SU-DHL-6 (cell line): Measurements from ENCODE around the gene SUGCT.

Experiments used
- H2AFZ ChIP-seq: fragments of 200-600 bp; sonication (generic); 2 replicates; pipeline ENCODE4 v1.6.1; 2014; ENCODE audit warnings: low read depth, mild to moderate bottlenecking, moderate library complexity, mixed read lengths, antibody characterized with exemption, low read length; ENCODE audit not compliant: severe bottlenecking
- H3F3A ChIP-seq: fragments of 200-600 bp; shearing (Covaris generic); 2 replicates; pipeline ENCODE4 v1.6.0; 2016; ENCODE audit warnings: antibody characterized with exemption, mild to moderate bottlenecking; ENCODE audit not compliant: insufficient read depth
- H3K27ac ChIP-seq: fragments of 200-600 bp; sonication (generic); 2 replicates; pipeline ENCODE4 v1.5.1; 2016; ENCODE audit warnings: low read depth, mild to moderate bottlenecking, low read length, moderate library complexity, mixed read lengths
- H3K27me3 ChIP-seq: fragments of 200-600 bp; sonication (generic), shearing (Covaris generic); 2 replicates; pipeline ENCODE4 v1.6.0; 2014; ENCODE audit warnings: mild to moderate bottlenecking, low read length
- H3K36me3 ChIP-seq: fragments of 200-600 bp; sonication (generic); 2 replicates; pipeline ENCODE4 v1.6.1; 2014; ENCODE audit warnings: mild to moderate bottlenecking, low read length, mixed read lengths
- H3K4me2 ChIP-seq: fragments of 300-600, 200-600 bp; shearing (Covaris generic), sonication (generic); 2 replicates; pipeline ENCODE4 v1.6.0; 2014; ENCODE audit warnings: low read length, low read depth, mild to moderate bottlenecking; ENCODE audit not compliant: poor library complexity, severe bottlenecking
- H3K4me3 ChIP-seq: fragments of 200-600 bp; sonication (generic); 2 replicates; pipeline ENCODE4 v1.5.1; 2014; ENCODE audit warnings: antibody characterized with exemption, low read length, mild to moderate bottlenecking, mixed read lengths; ENCODE audit not compliant: insufficient read depth, poor library complexity, severe bottlenecking
- H3K79me2 ChIP-seq: fragments of 200-600 bp; sonication (generic); 2 replicates; pipeline ENCODE4 v1.6.1; 2014; ENCODE audit warnings: mild to moderate bottlenecking, low read length, moderate library complexity; ENCODE audit not compliant: insufficient read depth
- H3K9ac ChIP-seq: fragments of 200-600 bp; sonication (generic); 2 replicates; pipeline ENCODE4 v1.7.0; 2014; ENCODE audit warnings: mild to moderate bottlenecking, low read length
- H3K9me2 ChIP-seq: fragments of 200-600 bp; sonication (generic); replicated peaks from 2 replicates; pipeline ENCODE4 v1.6.1; 2014; ENCODE audit warnings: low read length; ENCODE audit not compliant: insufficient read depth
- H3K9me3 ChIP-seq: fragments of 200-600 bp; sonication (generic); 2 replicates; pipeline ENCODE4 v1.6.1; 2014; ENCODE audit warnings: low read length, mixed read lengths; ENCODE audit not compliant: insufficient read depth
- H4K20me1 ChIP-seq: fragments of 200-600 bp; sonication (generic); 2 replicates; pipeline ENCODE4 v1.6.1; 2014; ENCODE audit warnings: low read depth, mild to moderate bottlenecking, antibody characterized with exemption, low read length, moderate library complexity, mixed read lengths
- EZH2phosphoT487 ChIP-seq: fragments of 200-600 bp; sonication (generic), shearing (Covaris generic); conservative IDR thresholded peaks from 2 replicates; pipeline ENCODE4 v1.6.1; 2018; ENCODE audit warnings: mild to moderate bottlenecking, antibody characterized with exemption, low read length, moderate library complexity, mixed read lengths
- TF ChIP-seq, protein P1 (sequence below): fragments of 200-600 bp; sonication (generic); IDR thresholded peaks from one replicate; pipeline ENCODE4 v1.5.1; 2017; ENCODE audit warnings: antibody characterized with exemption, mild to moderate bottlenecking, low read length, moderate library complexity; ENCODE audit not compliant: insufficient read depth, poor library complexity, severe bottlenecking

SUGCT gene

GRCh38 chr7:40760293-40760964 is 625.6 kb downstream of the SUGCT start:
- TF ChIP-seq, protein P1, sequence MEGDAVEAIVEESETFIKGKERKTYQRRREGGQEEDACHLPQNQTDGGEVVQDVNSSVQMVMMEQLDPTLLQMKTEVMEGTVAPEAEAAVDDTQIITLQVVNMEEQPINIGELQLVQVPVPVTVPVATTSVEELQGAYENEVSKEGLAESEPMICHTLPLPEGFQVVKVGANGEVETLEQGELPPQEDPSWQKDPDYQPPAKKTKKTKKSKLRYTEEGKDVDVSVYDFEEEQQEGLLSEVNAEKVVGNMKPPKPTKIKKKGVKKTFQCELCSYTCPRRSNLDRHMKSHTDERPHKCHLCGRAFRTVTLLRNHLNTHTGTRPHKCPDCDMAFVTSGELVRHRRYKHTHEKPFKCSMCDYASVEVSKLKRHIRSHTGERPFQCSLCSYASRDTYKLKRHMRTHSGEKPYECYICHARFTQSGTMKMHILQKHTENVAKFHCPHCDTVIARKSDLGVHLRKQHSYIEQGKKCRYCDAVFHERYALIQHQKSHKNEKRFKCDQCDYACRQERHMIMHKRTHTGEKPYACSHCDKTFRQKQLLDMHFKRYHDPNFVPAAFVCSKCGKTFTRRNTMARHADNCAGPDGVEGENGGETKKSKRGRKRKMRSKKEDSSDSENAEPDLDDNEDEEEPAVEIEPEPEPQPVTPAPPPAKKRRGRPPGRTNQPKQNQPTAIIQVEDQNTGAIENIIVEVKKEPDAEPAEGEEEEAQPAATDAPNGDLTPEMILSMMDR = no peak
- TF ChIP-seq EZH2phosphoT487 = no peak
- H4K20me1 ChIP-seq = no peaks in the 10 kb centered on the region
- H3K4me2 ChIP-seq = no peak overlapping the region
- H3F3A ChIP-seq = no peaks in the 10 kb centered on the region; the same call in 1 of the 2 replicates
- no peak overlapping the region for H3K4me3 ChIP-seq
- no peak overlapping the region for H3K9ac ChIP-seq
- no peaks in the 10 kb centered on the region for H3K79me2 ChIP-seq
- H3K27me3 ChIP-seq = no peaks in the 10 kb centered on the region
- H3K27ac ChIP-seq = no peak overlapping the region
- H2AFZ ChIP-seq = no peak overlapping the region
- no peaks in the 10 kb centered on the region for H3K9me3 ChIP-seq
- no peaks in the 10 kb centered on the region for H3K9me2 ChIP-seq
- H3K36me3 ChIP-seq = no peaks in the 10 kb centered on the region

DNA sequence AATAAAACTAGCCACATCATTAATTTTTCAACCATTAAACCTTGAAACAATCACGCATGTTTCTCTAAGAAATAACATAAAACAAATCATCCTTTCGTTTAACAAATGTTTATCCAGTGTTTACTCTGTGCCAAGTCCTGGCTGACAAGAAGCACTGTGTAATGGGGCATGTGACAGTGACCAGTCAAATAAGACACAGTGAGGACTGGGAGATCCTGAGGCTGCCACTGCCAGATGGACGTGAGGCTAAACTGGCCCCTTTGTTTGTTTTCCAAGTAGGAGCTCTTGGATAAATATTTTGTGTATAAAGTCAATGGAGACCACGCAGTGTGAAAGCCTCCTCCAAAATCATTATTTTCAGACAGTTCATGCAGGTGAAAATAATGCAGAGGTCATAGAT is 626.2 kb downstream of the SUGCT start:
- Histone ChIP-seq H3K9ac (no peak overlapping the region), H2AFZ (no peak overlapping the region), H3K9me2 (no peaks in the 10 kb centered on the region), H3K4me2 (no peak overlapping the region), H3K4me3 (no peak overlapping the region), H3K36me3 (no peaks in the 10 kb centered on the region), H3K27ac (no peak overlapping the region), H4K20me1 (no peaks in the 10 kb centered on the region), H3F3A (no peaks in the 10 kb centered on the region; the same call in 1 of the 2 replicates), H3K9me3 (no peaks in the 10 kb centered on the region), H3K79me2 (no peaks in the 10 kb centered on the region), H3K27me3 (no peaks in the 10 kb centered on the region)
- TF ChIP-seq, protein P1 = no peak
- no peak for TF ChIP-seq EZH2phosphoT487

GRCh38 chr7:40761762-40762560 is 627.2 kb downstream of the SUGCT start:
- Histone ChIP-seq H3K27ac (no peak overlapping the region), H3K9ac (no peak overlapping the region), H3K27me3 (no peaks in the 10 kb centered on the region), H4K20me1 (no peaks in the 10 kb centered on the region), H2AFZ (peak overlapping the region; percentile 1), H3K79me2 (no peaks in the 10 kb centered on the region), H3K9me2 (no peaks in the 10 kb centered on the region), H3K36me3 (no peaks in the 10 kb centered on the region), H3K4me3 (no peak overlapping the region), H3F3A (no peaks in the 10 kb centered on the region; the same call in 1 of the 2 replicates), H3K4me2 (no peak overlapping the region), H3K9me3 (no peaks in the 10 kb centered on the region)
- no peak for TF ChIP-seq EZH2phosphoT487
- TF ChIP-seq, protein P1 = peak; percentile 15
